Calu3 (cell line): ENCODE data around the gene RPS6KA5. TPM values are rescaled to one million over a fixed set of nuclear protein-coding genes. Genes with fewer than 3 reads are reported as not detected.
"Not testable (repeated sequence)": the region's sequence is repeated elsewhere in the genome, so short reads cannot be mapped to it uniquely, and the experiment has no call there.

Source experiments
- BruUV-seq: library from RNA; stranded (reverse); fragments of 400-500 nt; replicated peaks from 2 replicates; lab custom pipeline; 2021; lab: Mats Ljungman, UMichigan
- CTCF ChIA-PET: fragments of 300-600 bp; sonication (Branson Sonifier 250); formaldehyde crosslinking; loops from one replicate; lab custom pipeline; 2022; ENCODE audit warnings: antibody characterized with exemption; lab: Charles Lee
- DNase-seq: peaks from one replicate; pipeline ENCODE4 v3.0.0; 2022
- H3K27ac Mint-ChIP-seq: one replicate; pipeline ENCODE4 v1.8.0; 2022; ENCODE audit warnings: mixed read lengths; ENCODE audit not compliant: unreplicated experiment
- H3K27me3 Mint-ChIP-seq: one replicate; pipeline ENCODE4 v1.8.0; 2022; ENCODE audit warnings: mixed read lengths; ENCODE audit not compliant: unreplicated experiment
- H3K36me3 Mint-ChIP-seq: one replicate; pipeline ENCODE4 v1.8.0; 2022; ENCODE audit warnings: mild to moderate bottlenecking, moderate library complexity, mixed read lengths; ENCODE audit not compliant: insufficient read depth, unreplicated experiment
- H3K4me1 Mint-ChIP-seq: one replicate; pipeline ENCODE4 v1.8.0; 2022; ENCODE audit warnings: mild to moderate bottlenecking, low read depth, mixed read lengths; ENCODE audit not compliant: unreplicated experiment
- H3K4me3 Mint-ChIP-seq: one replicate; pipeline ENCODE4 v1.8.0; 2022; ENCODE audit warnings: mild to moderate bottlenecking, low read depth, moderate library complexity, mixed read lengths; ENCODE audit not compliant: unreplicated experiment
- H3K9me3 Mint-ChIP-seq: one replicate; pipeline ENCODE4 v1.8.0; 2022; ENCODE audit warnings: low read depth, mixed read lengths; ENCODE audit not compliant: unreplicated experiment
- CTCF ChIP-seq: fragments of 200-600 bp; IDR thresholded peaks from one replicate; pipeline ENCODE4 v1.8.0; 2022; ENCODE audit warnings: antibody characterized with exemption; ENCODE audit not compliant: unreplicated experiment
- intact Hi-C: fragments of 100-400 bp; cut with micrococcal nuclease; formaldehyde crosslinking; loops from one replicate; pipeline ENCODE4 v1.10.0; 2022; ENCODE audit not compliant: unreplicated experiment
- total RNA-seq: library from RNA; stranded (reverse); gene quantifications from 2 replicates; pipeline ENCODE4 v1.2.3, GENCODE V29; 2022

RPS6KA5 gene
- total RNA-seq, 1 experiment from 2014 or later: 10.3 TPM

GRCh38 chr14:90842726-90843125, 217.7 kb downstream of the RPS6KA5 start:
- CTCF ChIA-PET: interaction anchor here (0.6 kb wide), 1 partner anchor 84 kb away, joined by 3 read pairs; no protein-coding TSS in a partner anchor
- DNase-seq: no peak
- no peaks in the 10 kb centered on the region for H3K36me3 Mint-ChIP-seq
- H3K27me3 Mint-ChIP-seq: no peaks in the 10 kb centered on the region
- TF ChIP-seq CTCF: no peak
- intact Hi-C loops: no loop called here
- H3K4me1 Mint-ChIP-seq: no peaks in the 10 kb centered on the region
- BruUV-seq: no TSS peak
- no peaks in the 10 kb centered on the region for H3K9me3 Mint-ChIP-seq
- no peak overlapping the region for H3K27ac Mint-ChIP-seq
- no peak overlapping the region for H3K4me3 Mint-ChIP-seq

GRCh38 chr14:90840667-90841066, 219.8 kb downstream of the RPS6KA5 start:
- BruUV-seq, H3K4me1 Mint-ChIP-seq, H3K36me3 Mint-ChIP-seq, H3K27ac Mint-ChIP-seq, intact Hi-C loops, H3K9me3 Mint-ChIP-seq, H3K27me3 Mint-ChIP-seq, DNase-seq, H3K4me3 Mint-ChIP-seq: not testable (repeated sequence)
- CTCF ChIA-PET: interaction anchor here (0.7 kb wide), 1 partner anchor 56 kb away, joined by 4 read pairs; no protein-coding TSS in a partner anchor

- no peaks in the 10 kb centered on the region for H3K4me1 Mint-ChIP-seq
- no peak for TF ChIP-seq CTCF
- intact Hi-C loops: no loop called here
- H3K4me3 Mint-ChIP-seq: no peak overlapping the region
- H3K9me3 Mint-ChIP-seq: no peaks in the 10 kb centered on the region
- DNase-seq: no peak
- no peaks in the 10 kb centered on the region for H3K27me3 Mint-ChIP-seq
- CTCF ChIA-PET: interaction anchor here (0.6 to 0.7 kb wide), 2 partner anchors 11 to 57 kb away, joined by 3 to 4 read pairs; no protein-coding TSS in a partner anchor
- H3K27ac Mint-ChIP-seq: no peak overlapping the region
- no peaks in the 10 kb centered on the region for H3K36me3 Mint-ChIP-seq
- no TSS peak for BruUV-seq
Observed at GRCh38 chr14:90839889-90840266, 220.6 kb downstream of the RPS6KA5 start.

- CTCF ChIA-PET: interaction anchor here (0.6 kb wide), 1 partner anchor 11 kb away, joined by 3 read pairs; no protein-coding TSS in a partner anchor
- Mint-ChIP-seq H3K4me3 (no peak overlapping the region), H3K9me3 (no peaks in the 10 kb centered on the region), H3K4me1 (no peaks in the 10 kb centered on the region), H3K36me3 (no peaks in the 10 kb centered on the region), H3K27me3 (no peaks in the 10 kb centered on the region), H3K27ac (no peak overlapping the region)
- no peak for DNase-seq
- intact Hi-C loops: no loop called here
- no TSS peak for BruUV-seq
- TF ChIP-seq CTCF: no peak
Observed at GRCh38 chr14:90839024-90839888, 221.2 kb downstream of the RPS6KA5 start.

GRCh38 chr14:90838531-90838930, 221.9 kb downstream of the RPS6KA5 start:
- H3K4me3 Mint-ChIP-seq, CTCF ChIA-PET, intact Hi-C loops, H3K36me3 Mint-ChIP-seq, BruUV-seq, H3K27ac Mint-ChIP-seq, H3K4me1 Mint-ChIP-seq, H3K9me3 Mint-ChIP-seq, H3K27me3 Mint-ChIP-seq, DNase-seq: not testable (repeated sequence)
